ENCODE data around the gene RPS25. TPM values are rescaled to one million over a fixed set of nuclear protein-coding genes. Genes with fewer than 3 reads are reported as not detected.
"Not testable (repeated sequence)": the region's sequence is repeated elsewhere in the genome, so short reads cannot be mapped to it uniquely, and the experiment has no call there.

The RPS25 gene
- total RNA-seq, 4 donors from 2014 or later: 1,926 to 3,368 (median 2,381) TPM

GRCh38 chr11:118980191-118980881, 37.8 kb downstream of the RPS25 start:
- H3K27me3 ChIP-seq: no peaks in the 10 kb centered on the region
- no peaks in the 10 kb centered on the region for H3K36me3 ChIP-seq
- DNase-seq (ENCODE audit: low spot score in 2 of 2): no peak
- H3K9me3 ChIP-seq: no peaks in the 10 kb centered on the region
- WGBS: 27% methylated on average over 17 of the region's 21 CpGs
- H3K4me3 ChIP-seq: no peak overlapping the region
- TF ChIP-seq POLR2A (IDR thresholded peaks at IDR 0.05) (no peak), POLR2AphosphoS5 (IDR thresholded peaks at IDR 0.05) (no peak), EP300 (IDR thresholded peaks at IDR 0.05) (no peak)
- TF ChIP-seq, protein P1, sequence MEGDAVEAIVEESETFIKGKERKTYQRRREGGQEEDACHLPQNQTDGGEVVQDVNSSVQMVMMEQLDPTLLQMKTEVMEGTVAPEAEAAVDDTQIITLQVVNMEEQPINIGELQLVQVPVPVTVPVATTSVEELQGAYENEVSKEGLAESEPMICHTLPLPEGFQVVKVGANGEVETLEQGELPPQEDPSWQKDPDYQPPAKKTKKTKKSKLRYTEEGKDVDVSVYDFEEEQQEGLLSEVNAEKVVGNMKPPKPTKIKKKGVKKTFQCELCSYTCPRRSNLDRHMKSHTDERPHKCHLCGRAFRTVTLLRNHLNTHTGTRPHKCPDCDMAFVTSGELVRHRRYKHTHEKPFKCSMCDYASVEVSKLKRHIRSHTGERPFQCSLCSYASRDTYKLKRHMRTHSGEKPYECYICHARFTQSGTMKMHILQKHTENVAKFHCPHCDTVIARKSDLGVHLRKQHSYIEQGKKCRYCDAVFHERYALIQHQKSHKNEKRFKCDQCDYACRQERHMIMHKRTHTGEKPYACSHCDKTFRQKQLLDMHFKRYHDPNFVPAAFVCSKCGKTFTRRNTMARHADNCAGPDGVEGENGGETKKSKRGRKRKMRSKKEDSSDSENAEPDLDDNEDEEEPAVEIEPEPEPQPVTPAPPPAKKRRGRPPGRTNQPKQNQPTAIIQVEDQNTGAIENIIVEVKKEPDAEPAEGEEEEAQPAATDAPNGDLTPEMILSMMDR (IDR thresholded peaks at IDR 0.05): no peak
- peaks cover 9% of the 10 kb centered on the region for H3K4me1 ChIP-seq
- H3K27ac ChIP-seq: no peak overlapping the region

- Histone ChIP-seq H3K27ac (no peak overlapping the region), H3K36me3 (no peaks in the 10 kb centered on the region), H3K27me3 (no peaks in the 10 kb centered on the region), H3K4me1 (peaks cover 9% of the 10 kb centered on the region), H3K9me3 (no peaks in the 10 kb centered on the region), H3K4me3 (no peak overlapping the region)
- 58% methylated on average over 9 of the region's 9 CpGs for WGBS
- DNase-seq (ENCODE audit: low spot score in 2 of 2): no peak
- TF ChIP-seq, protein P1 (IDR thresholded peaks at IDR 0.05): no peak
- TF ChIP-seq EP300 (IDR thresholded peaks at IDR 0.05) (no peak), POLR2AphosphoS5 (IDR thresholded peaks at IDR 0.05) (no peak), POLR2A (IDR thresholded peaks at IDR 0.05) (no peak)
Measured at GRCh38 chr11:118979434-118979833, 38.7 kb downstream of the RPS25 start.

DNA sequence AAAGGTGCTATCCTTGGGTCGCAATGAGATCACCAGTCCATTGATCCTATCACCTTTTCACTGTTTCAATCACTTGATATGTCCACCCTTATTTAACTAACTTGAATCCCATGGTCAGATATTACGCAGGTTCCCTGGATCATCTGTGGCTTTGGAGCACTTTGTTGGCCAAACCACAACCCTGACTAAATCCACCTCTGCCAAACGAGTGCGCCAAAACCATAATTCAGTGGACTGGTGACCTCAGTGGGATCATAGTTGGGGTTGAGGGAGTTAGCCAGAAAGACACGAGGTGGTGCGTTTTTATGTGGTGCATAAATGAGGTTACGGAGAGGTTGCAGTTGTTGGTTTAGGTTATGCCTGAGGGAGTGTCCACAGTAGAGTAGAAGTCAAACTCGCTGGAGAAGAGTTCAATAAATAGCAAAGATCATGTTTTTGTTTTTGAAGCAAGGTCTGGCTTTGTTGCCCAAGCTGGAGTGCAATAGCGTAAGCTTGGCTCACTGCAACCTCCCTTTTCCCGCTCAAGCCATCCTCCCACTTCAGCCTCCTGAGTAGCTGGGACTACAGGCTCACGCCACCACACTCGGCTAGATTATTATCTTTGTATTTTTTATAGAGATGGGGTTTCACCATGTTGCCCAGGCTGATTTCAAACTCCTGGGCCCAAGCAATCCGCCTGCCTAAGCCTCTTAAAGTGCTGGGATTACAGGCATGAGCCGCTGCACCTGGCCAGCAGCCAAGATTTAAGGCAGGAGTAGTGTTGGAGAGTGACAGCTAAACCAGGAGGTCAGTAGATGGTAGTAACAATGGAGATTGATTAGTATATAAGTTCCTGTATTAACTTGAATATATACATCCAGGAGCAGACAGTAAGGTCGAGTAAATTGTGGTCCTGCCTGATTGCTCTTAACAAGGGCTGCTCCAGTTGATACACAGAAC, 42.1 kb downstream of the RPS25 start:
- Histone ChIP-seq H3K36me3 (no peaks in the 10 kb centered on the region), H3K4me1 (peaks cover 9% of the 10 kb centered on the region), H3K27me3 (peaks cover 8% of the 10 kb centered on the region), H3K9me3 (no peaks in the 10 kb centered on the region), H3K27ac (no peak overlapping the region), H3K4me3 (no peak overlapping the region)
- DNase-seq (ENCODE audit: low spot score in 2 of 2): no peak
- no peak for TF ChIP-seq POLR2AphosphoS5 (IDR thresholded peaks at IDR 0.05)
- no peak for TF ChIP-seq EP300 (IDR thresholded peaks at IDR 0.05)
- no peak for TF ChIP-seq POLR2A (IDR thresholded peaks at IDR 0.05)
- TF ChIP-seq, protein P1 (IDR thresholded peaks at IDR 0.05): no peak
- WGBS: 85% methylated on average over 15 of the region's 15 CpGs

GRCh38 chr11:118973985-118974384, 44.2 kb downstream of the RPS25 start:
- Histone ChIP-seq H3K4me1 (no peaks in the 10 kb centered on the region), H3K36me3 (no peaks in the 10 kb centered on the region), H3K9me3 (no peaks in the 10 kb centered on the region), H3K27ac (no peak overlapping the region), H3K27me3 (peaks cover 8% of the 10 kb centered on the region), H3K4me3 (no peak overlapping the region)
- TF ChIP-seq POLR2A (IDR thresholded peaks at IDR 0.05) (no peak), POLR2AphosphoS5 (IDR thresholded peaks at IDR 0.05) (no peak), EP300 (IDR thresholded peaks at IDR 0.05) (no peak)
- TF ChIP-seq, protein P1 (IDR thresholded peaks at IDR 0.05): no peak
- 98% methylated on average over 2 of the region's 2 CpGs for WGBS
- DNase-seq (ENCODE audit: low spot score in 2 of 2): no peak

DNA sequence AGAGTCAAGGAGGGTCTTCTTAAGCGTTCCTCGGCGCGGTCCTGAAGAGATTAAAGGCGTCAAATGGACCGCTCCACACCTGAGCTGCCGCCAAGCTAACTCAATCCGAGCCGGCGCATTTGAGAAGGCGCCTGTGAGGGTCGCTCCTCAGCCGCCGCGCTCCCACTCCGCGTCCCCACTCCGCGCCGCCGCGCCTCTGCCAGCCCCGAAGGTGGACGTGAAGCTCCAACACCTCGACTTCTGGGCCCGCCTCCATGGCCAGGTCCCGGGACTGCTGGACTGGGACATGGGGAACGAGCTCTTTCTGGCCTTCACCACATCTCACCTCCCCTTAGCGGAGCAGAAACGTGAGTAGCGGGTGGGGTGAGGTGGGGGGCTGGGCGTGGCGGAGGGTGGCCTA, 46.5 kb downstream of the RPS25 start, which contains the start of gene FOXR1:
TSS of gene FOXR1 (plus strand) at position 116 of the 400 bp plus-strand sequence. CDS start at position 287, 171 bp downstream.
- H3K9me3 ChIP-seq: no peaks in the 10 kb centered on the region

GRCh38 chr11:118969508-118969907, 48.6 kb downstream of the RPS25 start:
- not testable (repeated sequence) for H3K4me3 ChIP-seq; H3K27me3 ChIP-seq; DNase-seq (ENCODE audit: low spot score in 2 of 2); H3K36me3 ChIP-seq; H3K4me1 ChIP-seq; H3K9me3 ChIP-seq; H3K27ac ChIP-seq
- WGBS: 80% methylated on average over 2 of the region's 2 CpGs

More for the DNA sequence above, 46.5 kb downstream of the RPS25 start, which contains the start of gene FOXR1:
- TF ChIP-seq POLR2A (IDR thresholded peaks at IDR 0.05) (no peak), POLR2AphosphoS5 (IDR thresholded peaks at IDR 0.05) (no peak), EP300 (IDR thresholded peaks at IDR 0.05) (no peak)
- TF ChIP-seq, protein P1 (IDR thresholded peaks at IDR 0.05): no peak
- WGBS: 53% methylated on average over 6 of the region's 33 CpGs
- Histone ChIP-seq H3K27me3 (peaks cover 8% of the 10 kb centered on the region), H3K27ac (no peak within 1 kb of the TSS), H3K36me3 (no peaks in the 10 kb centered on the region), H3K4me1 (no peaks in the 10 kb centered on the region), H3K4me3 (no peak within 1 kb of the TSS)
- DNase-seq (ENCODE audit: low spot score in 2 of 2): no peak

Data from suprapubic skin (tissue), 4 donors.